Suprapubic skin (tissue), 3 donors: Measurements from ENCODE around the gene UTS2B.

Source experiments
- POLR2AphosphoS5 ChIP-seq, 3 donors: sonication (generic); formaldehyde crosslinking; IDR thresholded peaks; one replicate each; pipeline ENCODE4 v1.6.1; 2017; ENCODE audit warnings: antibody characterized with exemption in 3 of 3
- TF ChIP-seq, protein P1 (sequence below), 2 donors: fragments of 200-600 bp in 1 of 2; fragments of 450-650 bp in 1 of 2; sonication (generic) in 1 of 2; IDR thresholded peaks; one replicate each; pipeline ENCODE4 v1.5.1; 2016 to 2019; ENCODE audit warnings: antibody characterized with exemption in 2 of 2, mild to moderate bottlenecking in 1 of 2, moderate library complexity in 1 of 2

DNA sequence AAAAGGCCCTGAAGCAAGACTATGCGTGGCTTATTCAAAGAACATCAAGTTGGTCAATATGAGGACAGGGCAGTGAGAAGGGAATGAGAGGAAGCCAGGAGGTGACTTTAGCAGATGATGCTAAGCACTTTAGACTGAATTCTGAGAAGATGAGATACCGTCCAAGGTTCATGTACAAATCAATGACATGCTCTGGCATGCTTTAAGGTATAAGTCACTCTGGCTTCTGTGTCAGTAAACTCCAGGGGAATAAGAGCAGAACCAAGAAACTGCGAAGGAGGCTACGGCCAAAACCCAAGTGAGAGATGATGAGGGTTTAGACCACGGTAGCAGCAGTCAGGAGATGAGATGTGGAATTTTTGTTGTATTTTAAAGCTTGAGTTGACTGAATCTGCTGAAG, 10.0 kb downstream of the UTS2B start:
- TF ChIP-seq, protein P1, sequence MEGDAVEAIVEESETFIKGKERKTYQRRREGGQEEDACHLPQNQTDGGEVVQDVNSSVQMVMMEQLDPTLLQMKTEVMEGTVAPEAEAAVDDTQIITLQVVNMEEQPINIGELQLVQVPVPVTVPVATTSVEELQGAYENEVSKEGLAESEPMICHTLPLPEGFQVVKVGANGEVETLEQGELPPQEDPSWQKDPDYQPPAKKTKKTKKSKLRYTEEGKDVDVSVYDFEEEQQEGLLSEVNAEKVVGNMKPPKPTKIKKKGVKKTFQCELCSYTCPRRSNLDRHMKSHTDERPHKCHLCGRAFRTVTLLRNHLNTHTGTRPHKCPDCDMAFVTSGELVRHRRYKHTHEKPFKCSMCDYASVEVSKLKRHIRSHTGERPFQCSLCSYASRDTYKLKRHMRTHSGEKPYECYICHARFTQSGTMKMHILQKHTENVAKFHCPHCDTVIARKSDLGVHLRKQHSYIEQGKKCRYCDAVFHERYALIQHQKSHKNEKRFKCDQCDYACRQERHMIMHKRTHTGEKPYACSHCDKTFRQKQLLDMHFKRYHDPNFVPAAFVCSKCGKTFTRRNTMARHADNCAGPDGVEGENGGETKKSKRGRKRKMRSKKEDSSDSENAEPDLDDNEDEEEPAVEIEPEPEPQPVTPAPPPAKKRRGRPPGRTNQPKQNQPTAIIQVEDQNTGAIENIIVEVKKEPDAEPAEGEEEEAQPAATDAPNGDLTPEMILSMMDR (IDR thresholded peaks at IDR 0.05): no peak
- no peak for TF ChIP-seq POLR2AphosphoS5 (IDR thresholded peaks at IDR 0.05)
